GM18858 (cell line): ENCODE results near the gene IL5RA.
A peak's percentile ranks its signal among the peaks of the same experiment; 100 is the strongest.

ENCODE experiments used
- ATAC-seq: cut with Tn5 transposase; IDR thresholded peaks from one replicate; pipeline ENCODE4 v1.9.1; 2021; ENCODE audit not compliant: unreplicated experiment

The IL5RA gene

GRCh38 chr3:3069723-3070122, 40.5 kb downstream of the IL5RA start:
- no peak for ATAC-seq

GRCh38 chr3:3068358-3068881, 41.8 kb downstream of the IL5RA start:
- no peak for ATAC-seq

GRCh38 chr3:3066910-3067309, 43.3 kb downstream of the IL5RA start:
- ATAC-seq = no peak

GRCh38 chr3:3066378-3066777, 43.8 kb downstream of the IL5RA start:
- peak; percentile 92 for ATAC-seq

- ATAC-seq = no peak
These were observed 44.3 kb downstream of the IL5RA start for GRCh38 chr3:3065876-3066275.

GRCh38 chr3:3064297-3064696, 45.9 kb downstream of the IL5RA start:
- ATAC-seq = no peak

GRCh38 chr3:3059645-3060044, 50.5 kb downstream of the IL5RA start:
- ATAC-seq = no peak

GRCh38 chr3:3053974-3054373, 56.2 kb downstream of the IL5RA start:
- ATAC-seq = no peak

- peak; percentile 64 for ATAC-seq
These were observed 71.8 kb downstream of the IL5RA start for GRCh38 chr3:3038201-3038991.

- ATAC-seq = no peak
These were observed 73.0 kb downstream of the IL5RA start for GRCh38 chr3:3037156-3037555.

- no peak for ATAC-seq
These were observed 78.8 kb downstream of the IL5RA start for GRCh38 chr3:3031326-3031725.

- peak; percentile 98 for ATAC-seq
These were observed 82.1 kb downstream of the IL5RA start for GRCh38 chr3:3027976-3028567.

GRCh38 chr3:3023111-3023745, 86.9 kb downstream of the IL5RA start:
- ATAC-seq = no peak

GRCh38 chr3:3020209-3020608, 90.0 kb downstream of the IL5RA start:
- ATAC-seq = no peak
